HepG2 (cell line): ENCODE measurements around the gene PPEF2.

Experiments
- BORCS8-MEF2B ChIP-seq: sonication (generic); formaldehyde crosslinking; IDR thresholded peaks from 2 replicates; pipeline ENCODE4 v1.8.0; 2022; ENCODE audit warnings: mild to moderate bottlenecking, missing genetic modification reagents
- CTCF ChIP-seq: sonication (generic); formaldehyde crosslinking; IDR thresholded peaks from 2 replicates; pipeline ENCODE4 v1.5.0; 2020; ENCODE audit warnings: mild to moderate bottlenecking, missing genetic modification reagents, moderate library complexity
- EZH2 ChIP-seq: conservative IDR thresholded peaks from 2 replicates; pipeline ENCODE4 v1.6.1; 2012; ENCODE audit warnings: mild to moderate bottlenecking, low read depth, low read length, moderate library complexity
- NRL ChIP-seq: sonication (generic); formaldehyde crosslinking; IDR thresholded peaks from 2 replicates; pipeline ENCODE4 v1.5.0; 2020; ENCODE audit warnings: missing genetic modification reagents, mild to moderate bottlenecking, moderate library complexity, borderline replicate concordance
- RCOR2 ChIP-seq: IDR thresholded peaks from 2 replicates; pipeline ENCODE4 v1.6.1; 2016; ENCODE audit warnings: missing biosample characterization, missing genetic modification reagents
- RFX1 ChIP-seq: fragments of 450-650 bp; IDR thresholded peaks from 2 replicates; pipeline ENCODE4 v1.6.1; 2017
- SMC3 ChIP-seq: IDR thresholded peaks from 2 replicates; pipeline ENCODE4 v1.6.1; 2011; ENCODE audit warnings: low read length, improper control_type of control experiment
- TAF1 ChIP-seq: sonication (generic); formaldehyde crosslinking; IDR thresholded peaks from 2 replicates; pipeline ENCODE4 v1.4.0; 2020; ENCODE audit warnings: missing genetic modification reagents
- ZNF512 ChIP-seq: sonication (generic); formaldehyde crosslinking; IDR thresholded peaks from 2 replicates; pipeline ENCODE4 v1.4.0; 2020; ENCODE audit warnings: mild to moderate bottlenecking, missing genetic modification reagents
- ZNF580 ChIP-seq: IDR thresholded peaks from 2 replicates; pipeline ENCODE4 v1.6.1; 2016; ENCODE audit warnings: low read depth, borderline replicate concordance
- ZNF773 ChIP-seq: sonication (generic); formaldehyde crosslinking; IDR thresholded peaks from 2 replicates; pipeline ENCODE4 v1.4.0; 2020; ENCODE audit warnings: missing genetic modification reagents, borderline replicate concordance
- ZNF792 ChIP-seq: IDR thresholded peaks from 2 replicates; pipeline ENCODE4 v1.6.1; 2016

GRCh38 chr4:75895744-75896314 lies 6.4 kb downstream of the PPEF2 start:
- TF ChIP-seq TAF1 (CRISPR knock-in tag): no peak
- TF ChIP-seq RCOR2 (CRISPR knock-in tag): no peak
- TF ChIP-seq CTCF: peak; percentile 71
- TF ChIP-seq EZH2: no peak
- no peak for TF ChIP-seq ZNF580 (CRISPR knock-in tag)
- no peak for TF ChIP-seq RFX1
- no peak for TF ChIP-seq BORCS8-MEF2B
- TF ChIP-seq ZNF512 (CRISPR knock-in tag): no peak
- no peak for TF ChIP-seq ZNF773 (CRISPR knock-in tag)
- TF ChIP-seq NRL: no peak
- TF ChIP-seq ZNF792 (CRISPR knock-in tag): no peak
- TF ChIP-seq SMC3: peak; percentile 40
